Coronary artery (tissue), 2 donors: ENCODE results near the gene CD79A.

Experiments used
- DNase-seq: peaks from one replicate; pipeline ENCODE4 v3.0.0-alpha.2; 2017; ENCODE audit warnings: low spot score
- H3K27ac ChIP-seq, 2 donors: fragments of 200-600 bp; sonication (generic); one replicate each; pipeline ENCODE4 v1.5.1; 2016 to 2019
- H3K4me3 ChIP-seq: fragments of 200-600 bp; sonication (generic); 2 replicates; pipeline ENCODE4 v1.5.1; 2016; ENCODE audit warnings: mild to moderate bottlenecking, moderate library complexity
- TF ChIP-seq, protein P1 (sequence below): fragments of 200-600 bp; sonication (generic); IDR thresholded peaks from one replicate; pipeline ENCODE4 v1.5.1; 2019; ENCODE audit warnings: antibody characterized with exemption

Gene CD79A

GRCh38 chr19:41920882-41921576, 44.0 kb downstream of the CD79A start:
- Histone ChIP-seq H3K27ac (no peak overlapping the region), H3K4me3 (no peak overlapping the region)
- TF ChIP-seq, protein P1, sequence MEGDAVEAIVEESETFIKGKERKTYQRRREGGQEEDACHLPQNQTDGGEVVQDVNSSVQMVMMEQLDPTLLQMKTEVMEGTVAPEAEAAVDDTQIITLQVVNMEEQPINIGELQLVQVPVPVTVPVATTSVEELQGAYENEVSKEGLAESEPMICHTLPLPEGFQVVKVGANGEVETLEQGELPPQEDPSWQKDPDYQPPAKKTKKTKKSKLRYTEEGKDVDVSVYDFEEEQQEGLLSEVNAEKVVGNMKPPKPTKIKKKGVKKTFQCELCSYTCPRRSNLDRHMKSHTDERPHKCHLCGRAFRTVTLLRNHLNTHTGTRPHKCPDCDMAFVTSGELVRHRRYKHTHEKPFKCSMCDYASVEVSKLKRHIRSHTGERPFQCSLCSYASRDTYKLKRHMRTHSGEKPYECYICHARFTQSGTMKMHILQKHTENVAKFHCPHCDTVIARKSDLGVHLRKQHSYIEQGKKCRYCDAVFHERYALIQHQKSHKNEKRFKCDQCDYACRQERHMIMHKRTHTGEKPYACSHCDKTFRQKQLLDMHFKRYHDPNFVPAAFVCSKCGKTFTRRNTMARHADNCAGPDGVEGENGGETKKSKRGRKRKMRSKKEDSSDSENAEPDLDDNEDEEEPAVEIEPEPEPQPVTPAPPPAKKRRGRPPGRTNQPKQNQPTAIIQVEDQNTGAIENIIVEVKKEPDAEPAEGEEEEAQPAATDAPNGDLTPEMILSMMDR: no peak
- no peak for DNase-seq

GRCh38 chr19:41921577-41922576, 44.8 kb downstream of the CD79A start:
- no peak for DNase-seq
- no peak overlapping the region for H3K4me3 ChIP-seq
- H3K27ac ChIP-seq: no peak overlapping the region
- TF ChIP-seq, protein P1: no peak

- TF ChIP-seq, protein P1: no peak
- DNase-seq: no peak
- Histone ChIP-seq H3K4me3 (no peak overlapping the region), H3K27ac (no peak overlapping the region)
Measured at GRCh38 chr19:41922585-41922984, 45.5 kb downstream of the CD79A start.

- no peak overlapping the region for H3K27ac ChIP-seq
- DNase-seq: no peak
Measured at GRCh38 chr19:41923045-41923788, 46.1 kb downstream of the CD79A start.

DNA sequence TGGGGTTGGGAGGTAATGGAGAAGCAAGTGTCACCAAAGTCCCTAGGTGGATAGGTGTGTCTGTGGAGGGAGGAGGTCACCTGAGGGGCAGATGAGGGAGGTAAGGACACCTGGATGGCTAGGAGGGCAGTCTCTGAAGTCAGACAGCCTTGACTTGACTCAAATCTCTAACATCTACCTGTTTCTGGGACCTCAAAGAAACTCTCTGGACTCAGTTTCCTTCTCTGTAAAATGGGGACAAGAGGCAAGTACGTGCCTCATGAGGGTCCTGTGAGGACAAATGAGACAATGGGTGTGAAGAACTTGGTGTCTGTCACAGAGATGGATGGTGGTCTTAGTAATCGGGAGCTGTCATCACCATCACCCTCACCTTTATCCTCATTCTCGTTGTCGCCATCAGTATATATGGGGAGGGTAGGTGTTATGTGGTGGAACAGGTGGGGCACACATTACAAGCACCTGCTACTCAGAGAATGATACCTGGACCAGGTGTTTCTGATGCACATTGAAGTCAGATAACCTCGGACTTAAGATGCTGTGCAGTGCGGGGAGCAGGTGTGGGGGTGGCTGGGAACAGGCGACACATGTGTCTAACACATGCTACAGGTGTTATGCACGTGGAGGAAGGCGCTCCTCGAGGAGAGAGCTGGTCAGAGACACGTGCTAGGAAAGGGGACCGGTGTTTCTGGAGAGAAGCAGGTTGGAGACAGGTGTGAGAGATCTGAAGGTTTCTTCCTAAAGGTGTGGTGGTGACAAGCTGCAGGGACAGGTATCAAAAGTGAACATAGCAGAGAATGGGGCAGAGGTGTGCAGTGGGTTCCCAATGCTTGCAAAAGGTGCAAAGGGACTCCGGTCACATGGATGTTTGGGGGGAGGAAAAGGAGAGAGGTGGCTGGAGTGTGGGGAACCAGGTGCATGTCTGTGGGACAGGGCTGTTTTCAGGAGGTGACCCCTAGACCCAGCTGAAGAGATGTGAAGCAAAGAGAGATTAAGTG, 47.4 kb downstream of the CD79A start:
- no peak for DNase-seq
- Histone ChIP-seq H3K4me3 (no peak overlapping the region), H3K27ac (no peak overlapping the region)
- TF ChIP-seq, protein P1: no peak

More at GRCh38 chr19:41923045-41923788, 46.1 kb downstream of the CD79A start:
- TF ChIP-seq, protein P1: no peak
- H3K4me3 ChIP-seq: no peak overlapping the region
